H1 (cell line): ENCODE data around the gene SEC61B. TPM values are rescaled to one million over a fixed set of nuclear protein-coding genes. Genes with fewer than 3 reads are reported as not detected.

ENCODE experiments used
- CTCF ChIA-PET: fragments of 300-600 bp; sonication (Branson Sonifier 250); formaldehyde crosslinking; loops from one replicate; lab custom pipeline; 2021; ENCODE audit not compliant: partially characterized antibody; lab: Charles Lee
- POLR2A ChIA-PET: fragments of 300-600 bp; sonication (Branson Sonifier 250); formaldehyde crosslinking; loops from one replicate; lab custom pipeline; 2021; ENCODE audit warnings: inconsistent platforms; ENCODE audit not compliant: partially characterized antibody; lab: Charles Lee
- DNase-seq, 2 experiments: peaks; one replicate each; pipeline versions ENCODE4 v3.0.0 to v3.0.0-alpha.2; 2010 to 2022; ENCODE audit warnings: low spot score in 2 of 2, low read depth in 1 of 2, mixed read lengths in 1 of 2
- FAIRE-seq: peaks from 2 replicates; lab custom pipeline; 2011; peaks lifted over from hg19 to GRCh38; lab: Jason Lieb, UNC
- H2AFZ ChIP-seq: 2 replicates; pipeline ENCODE4 v1.8.1; 2012; ENCODE audit warnings: low read length, inconsistent platforms
- H2AK5ac ChIP-seq: 2 replicates; pipeline ENCODE4 v1.6.1; 2013; ENCODE audit warnings: low read depth, low read length
- H2BK120ac ChIP-seq: replicated peaks from 2 replicates; pipeline ENCODE3; 2013; ENCODE audit warnings: low read depth, low read length, inconsistent platforms
- H2BK12ac ChIP-seq: 2 replicates; pipeline ENCODE4 v1.6.1; 2013; ENCODE audit warnings: low read depth, low read length
- H2BK15ac ChIP-seq: 2 replicates; pipeline ENCODE4 v1.6.1; 2013; ENCODE audit warnings: low read length
- H2BK20ac ChIP-seq: 2 replicates; pipeline ENCODE4 v1.6.1; 2013; ENCODE audit warnings: low read length
- H2BK5ac ChIP-seq: 2 replicates; pipeline ENCODE4 v1.6.1; 2013; ENCODE audit warnings: low read depth, low read length
- H3K14ac ChIP-seq: 2 replicates; pipeline ENCODE4 v1.6.1; 2013; ENCODE audit warnings: inconsistent platforms; ENCODE audit not compliant: insufficient read length
- H3K18ac ChIP-seq: 2 replicates; pipeline ENCODE4 v1.6.1; 2013; ENCODE audit warnings: low read length; ENCODE audit errors: extremely low read depth
- H3K23ac ChIP-seq: 2 replicates; pipeline ENCODE4 v1.6.1; 2013; ENCODE audit warnings: inconsistent platforms; ENCODE audit not compliant: insufficient read length
- H3K23me2 ChIP-seq: 2 replicates; pipeline ENCODE4 v1.6.1; 2013; ENCODE audit warnings: low read depth, low read length
- H3K27ac ChIP-seq: 2 replicates; pipeline ENCODE4 v1.6.1; 2011; ENCODE audit warnings: low read depth, low read length, inconsistent platforms
- H3K27me3 ChIP-seq, 4 experiments: replicated peaks in 1 of 4; 1 replicate in 1 of 4; 2 replicates in 3 of 4; pipeline versions ENCODE4 v1.6.1 to v1.8.1; 2011 to 2013; ENCODE audit warnings: low read length in 3 of 4, mild to moderate bottlenecking in 3 of 4, inconsistent platforms in 2 of 4, mixed read lengths in 2 of 4, moderate library complexity in 1 of 4; ENCODE audit not compliant: control insufficient read depth in 3 of 4, insufficient read depth in 3 of 4; ENCODE audit errors: extremely low read depth in 1 of 4
- H3K36me3 ChIP-seq, 4 experiments: 2 replicates each; pipeline versions ENCODE4 v1.6.1 to v1.8.1; 2011 to 2013; ENCODE audit warnings: mild to moderate bottlenecking in 4 of 4, low read length in 3 of 4, moderate library complexity in 2 of 4, control low read depth in 1 of 4, inconsistent platforms in 1 of 4; ENCODE audit not compliant: insufficient read depth in 4 of 4, control insufficient read depth in 2 of 4
- H3K4ac ChIP-seq: replicated peaks from 2 replicates; pipeline ENCODE3; 2013; ENCODE audit warnings: low read length, low read depth, mixed read lengths, inconsistent platforms; ENCODE audit not compliant: insufficient read length
- H3K4me1 ChIP-seq, 4 experiments: replicated peaks in 1 of 4; 1 replicate in 1 of 4; 2 replicates in 3 of 4; pipeline versions ENCODE4 v1.6.1 to v1.8.1; 2011 to 2013; ENCODE audit warnings: low read length in 3 of 4, inconsistent platforms in 2 of 4, mixed read lengths in 1 of 4; ENCODE audit not compliant: insufficient read depth in 4 of 4, control insufficient read depth in 3 of 4
- H3K4me2 ChIP-seq, 2 experiments: 2 replicates each; pipeline versions ENCODE4 v1.6.1 to v1.8.1; 2011 to 2013; ENCODE audit warnings: low read depth in 2 of 2, low read length in 2 of 2, control low read depth in 1 of 2, inconsistent platforms in 1 of 2, mild to moderate bottlenecking in 1 of 2; ENCODE audit not compliant: insufficient read depth in 1 of 2
- H3K4me3 ChIP-seq, 4 experiments: fragments of 200-600, 300-600 bp in 1 of 4; sonication (generic), shearing (Covaris generic), sonication (Bioruptor Twin) in 1 of 4; 2 replicates each; pipeline versions ENCODE4 v1.5.1 to v1.8.1; 2011 to 2016; ENCODE audit warnings: low read length in 4 of 4, low read depth in 3 of 4, control low read depth in 2 of 4, inconsistent platforms in 2 of 4, mild to moderate bottlenecking in 2 of 4, mixed read lengths in 1 of 4, moderate library complexity in 1 of 4; ENCODE audit not compliant: insufficient read depth in 2 of 4; ENCODE audit errors: extremely low read depth in 1 of 4
- H3K56ac ChIP-seq: replicated peaks from 2 replicates; pipeline ENCODE3; 2013; ENCODE audit warnings: low read depth, mild to moderate bottlenecking, mixed read lengths, low read length, inconsistent platforms; ENCODE audit not compliant: insufficient read length
- H3K79me1 ChIP-seq: 2 replicates; pipeline ENCODE4 v1.6.1; 2013; ENCODE audit warnings: low read depth, low read length, control low read depth
- H3K79me2 ChIP-seq, 2 experiments: 2 replicates each; pipeline versions ENCODE4 v1.6.1 to v1.8.1; 2012 to 2013; ENCODE audit warnings: low read length in 2 of 2, mild to moderate bottlenecking in 2 of 2, inconsistent platforms in 1 of 2; ENCODE audit not compliant: insufficient read depth in 2 of 2, control insufficient read depth in 1 of 2
- H3K9ac ChIP-seq, 4 experiments: replicated peaks in 1 of 4; 1 replicate in 1 of 4; 2 replicates in 3 of 4; pipeline versions ENCODE4 v1.6.1 to v1.8.1; 2011 to 2013; ENCODE audit warnings: low read depth in 3 of 4, low read length in 3 of 4, control low read depth in 2 of 4, mild to moderate bottlenecking in 2 of 4, moderate library complexity in 2 of 4, inconsistent platforms in 1 of 4; ENCODE audit errors: extremely low read depth in 1 of 4
- H3K9me3 ChIP-seq, 2 experiments: 2 replicates each; pipeline versions ENCODE4 v1.6.1 to v1.8.1; 2012 to 2013; ENCODE audit warnings: mild to moderate bottlenecking in 2 of 2, moderate library complexity in 2 of 2, control low read depth in 1 of 2, inconsistent platforms in 1 of 2, low read depth in 1 of 2, low read length in 1 of 2, mixed read lengths in 1 of 2; ENCODE audit not compliant: insufficient read depth in 2 of 2
- H4K20me1 ChIP-seq, 2 experiments: replicated peaks in 1 of 2; 2 replicates each; pipeline versions ENCODE3 to v1.8.1; 2011 to 2013; ENCODE audit warnings: inconsistent platforms in 2 of 2, low read length in 2 of 2, mild to moderate bottlenecking in 1 of 2; ENCODE audit not compliant: insufficient read depth in 2 of 2, control insufficient read depth in 1 of 2
- H4K5ac ChIP-seq: 2 replicates; pipeline ENCODE4 v1.6.1; 2013; ENCODE audit warnings: low read length, low read depth, mixed read lengths, inconsistent platforms; ENCODE audit not compliant: insufficient read length
- H4K8ac ChIP-seq: 2 replicates; pipeline ENCODE4 v1.8.0; 2013; ENCODE audit warnings: mild to moderate bottlenecking, moderate library complexity, low read length, inconsistent platforms; ENCODE audit not compliant: insufficient read depth; ENCODE audit errors: extremely low read depth
- H4K91ac ChIP-seq: replicated peaks from 2 replicates; pipeline ENCODE3; 2013; ENCODE audit warnings: low read length, mixed read lengths, inconsistent platforms; ENCODE audit not compliant: insufficient read length
- ATF3 ChIP-seq: IDR thresholded peaks from 2 replicates; pipeline ENCODE4 v1.6.1; 2011; ENCODE audit warnings: low read depth, mild to moderate bottlenecking, low read length; ENCODE audit not compliant: insufficient read depth
- BCL11A ChIP-seq, 2 experiments: IDR thresholded peaks; one replicate each; pipeline ENCODE4 v1.6.1; 2011; ENCODE audit warnings: low read depth in 2 of 2, low read length in 2 of 2, mild to moderate bottlenecking in 2 of 2
- CBX8 ChIP-seq: fragments of 300-800, 300-1000 bp; sonication (generic); IDR thresholded peaks from 2 replicates; pipeline ENCODE4 v1.7.1; 2016; ENCODE audit warnings: low read depth, low read length, borderline replicate concordance
- CHD2 ChIP-seq: IDR thresholded peaks from 2 replicates; pipeline ENCODE4 v1.6.1; 2012; ENCODE audit warnings: low read length, improper control_type of control experiment
- HDAC6 ChIP-seq: IDR thresholded peaks from one replicate; pipeline ENCODE4 v1.7.1; 2012; ENCODE audit warnings: low read depth, mild to moderate bottlenecking, inconsistent platforms, low read length, moderate library complexity
- NANOG ChIP-seq: IDR thresholded peaks from 2 replicates; pipeline ENCODE4 v1.6.1; 2011; ENCODE audit warnings: low read length, low read depth, mild to moderate bottlenecking, inconsistent platforms; ENCODE audit not compliant: insufficient read depth, poor library complexity, severe bottlenecking
- RAD21 ChIP-seq, 2 experiments: IDR thresholded peaks in 1 of 2; conservative IDR thresholded peaks in 1 of 2; 2 replicates each; pipeline ENCODE4 v1.6.1; 2011; ENCODE audit warnings: low read depth in 2 of 2, low read length in 2 of 2, improper control_type of control experiment in 1 of 2, inconsistent platforms in 1 of 2, mild to moderate bottlenecking in 1 of 2, moderate library complexity in 1 of 2
- TCF12 ChIP-seq: IDR thresholded peaks from 2 replicates; pipeline ENCODE4 v1.6.1; 2011; ENCODE audit warnings: low read depth, mild to moderate bottlenecking, low read length
- polyA plus RNA-seq, 7 experiments: library from polyadenylated mRNA; depleted of rRNA in 3 of 7; stranded (reverse) in 5 of 7; unstranded in 2 of 7; fragments of >200 nt in 5 of 7; fragments of 200-250 nt in 2 of 7; gene quantifications; 1 replicate in 5 of 7; 2 replicates in 1 of 7; 4 replicates in 1 of 7; pipeline versions ENCODE4 v1.2.1 to v1.2.3, GENCODE V29; 2011 to 2013; ENCODE audit warnings: missing spikeins in 2 of 7, mixed read lengths in 2 of 7
- total RNA-seq: library from RNA; stranded (reverse); fragmentation: NEBNext Ultra II Directional; extraction: Animal tissue kit (Norgen Biotek cat#: 25700); gene quantifications from 2 replicates; pipeline ENCODE4 v1.2.1, GENCODE V29; 2021

The SEC61B gene
- total and polyA plus RNA-seq, 2 of the 8 experiments (the other 6 are each of a cell fraction or from before 2014, with no cell fraction given) = 155 to 379 TPM

- H4K5ac ChIP-seq = no peak overlapping the region
- no peak overlapping the region for H2AFZ ChIP-seq
- no peak overlapping the region for H3K9ac ChIP-seq
- TF ChIP-seq RAD21 (IDR thresholded peaks at IDR 0.05 in 1 of 2, conservative IDR thresholded peaks at IDR 0.05 in 1 of 2; ENCODE audit: low read depth in 2 of 2, low read length in 2 of 2) = no peak
- TF ChIP-seq TCF12 = no peak
- no peak for TF ChIP-seq ATF3
- no peak for TF ChIP-seq HDAC6
- no peak for TF ChIP-seq NANOG
- no peak for TF ChIP-seq CHD2
- TF ChIP-seq CBX8 = no peak
- TF ChIP-seq BCL11A (IDR thresholded peaks at IDR 0.05; ENCODE audit: low read depth in 2 of 2, low read length in 2 of 2) = no peak
- no peaks in the 10 kb centered on the region for H3K23me2 ChIP-seq
- no peak overlapping the region for H4K8ac ChIP-seq
- H2BK12ac ChIP-seq = no peak overlapping the region
- no peaks in the 10 kb centered on the region for H4K20me1 ChIP-seq
- CTCF ChIA-PET = interaction anchor here (0.7 to 1.8 kb wide), 4 partner anchors 10 to 18 kb away, joined by 3 to 5 read pairs (median 4); no protein-coding TSS in a partner anchor
- no peaks in the 10 kb centered on the region for H3K9me3 ChIP-seq
- no peaks in the 10 kb centered on the region for H3K27me3 ChIP-seq
- H3K79me1 ChIP-seq = no peaks in the 10 kb centered on the region
- H3K79me2 ChIP-seq = no peaks in the 10 kb centered on the region
- H3K18ac ChIP-seq = no peak overlapping the region
- no peak overlapping the region for H2BK20ac ChIP-seq
- H3K14ac ChIP-seq = no peak overlapping the region
- H2BK5ac ChIP-seq = no peak overlapping the region
- H3K4me2 ChIP-seq = no peak overlapping the region
- no peak overlapping the region for H3K4ac ChIP-seq
- H2AK5ac ChIP-seq = no peak overlapping the region
- POLR2A ChIA-PET = no interaction called here
- no peak overlapping the region for H2BK15ac ChIP-seq
- H2BK120ac ChIP-seq = no peak overlapping the region
- no peak overlapping the region for H3K27ac ChIP-seq
- no peak for FAIRE-seq
- no peaks in the 10 kb centered on the region for H3K36me3 ChIP-seq
- H3K56ac ChIP-seq = no peak overlapping the region
- DNase-seq = no peak
- no peak overlapping the region for H3K23ac ChIP-seq
- H3K4me1 ChIP-seq = no peaks in the 10 kb centered on the region
- no peak overlapping the region for H3K4me3 ChIP-seq
- H4K91ac ChIP-seq = no peak overlapping the region
Measured at GRCh38 chr9:99249619-99250018, 27.5 kb downstream of the SEC61B start.
